ENCODE data around the gene SVOP.

GRCh38 chr12:108895220-108895802, 125.6 kb downstream of the SVOP start:
- no peak for TF ChIP-seq CTCF (IDR thresholded peaks at IDR 0.05)
- TF ChIP-seq CHD2 (IDR thresholded peaks at IDR 0.05; ENCODE audit: low read length, partially characterized antibody), result no peak
- peak; percentile 25; the same call in 1 of the 2 replicates for TF ChIP-seq POLR2A (IDR thresholded peaks at IDR 0.05; ENCODE audit: low read length)
- TF ChIP-seq ZFP36 (IDR thresholded peaks at IDR 0.05; ENCODE audit: borderline replicate concordance, partially characterized antibody), result no peak
